ENCODE data around the gene LTBR. TPM values are rescaled to one million over a fixed set of nuclear protein-coding genes. Genes with fewer than 3 reads are reported as not detected.

The LTBR gene
- total and polyA plus RNA-seq, 4 donors = 15.8 to 138 (median 89.0) TPM

- TF ChIP-seq NR2F2 (IDR thresholded peaks at IDR 0.05) = no peak
- no peak for TF ChIP-seq ATF3 (IDR thresholded peaks at IDR 0.05)
- TF ChIP-seq YY1 (IDR thresholded peaks at IDR 0.05) = peak; percentile 85
- TF ChIP-seq FOXA1 (IDR thresholded peaks at IDR 0.05) = no peak
- TF ChIP-seq GABPA (IDR thresholded peaks at IDR 0.05 in 1 of 2, conservative IDR thresholded peaks at IDR 0.05 in 1 of 2) = no peak
- peak; percentile 60 to 62 for TF ChIP-seq RAD21 (IDR thresholded peaks at IDR 0.05)
- TF ChIP-seq FOXA2 (IDR thresholded peaks at IDR 0.05) = no peak
Observed at GRCh38 chr12:6335451-6336078, 48.4 kb upstream of the LTBR start (continued).

DNA sequence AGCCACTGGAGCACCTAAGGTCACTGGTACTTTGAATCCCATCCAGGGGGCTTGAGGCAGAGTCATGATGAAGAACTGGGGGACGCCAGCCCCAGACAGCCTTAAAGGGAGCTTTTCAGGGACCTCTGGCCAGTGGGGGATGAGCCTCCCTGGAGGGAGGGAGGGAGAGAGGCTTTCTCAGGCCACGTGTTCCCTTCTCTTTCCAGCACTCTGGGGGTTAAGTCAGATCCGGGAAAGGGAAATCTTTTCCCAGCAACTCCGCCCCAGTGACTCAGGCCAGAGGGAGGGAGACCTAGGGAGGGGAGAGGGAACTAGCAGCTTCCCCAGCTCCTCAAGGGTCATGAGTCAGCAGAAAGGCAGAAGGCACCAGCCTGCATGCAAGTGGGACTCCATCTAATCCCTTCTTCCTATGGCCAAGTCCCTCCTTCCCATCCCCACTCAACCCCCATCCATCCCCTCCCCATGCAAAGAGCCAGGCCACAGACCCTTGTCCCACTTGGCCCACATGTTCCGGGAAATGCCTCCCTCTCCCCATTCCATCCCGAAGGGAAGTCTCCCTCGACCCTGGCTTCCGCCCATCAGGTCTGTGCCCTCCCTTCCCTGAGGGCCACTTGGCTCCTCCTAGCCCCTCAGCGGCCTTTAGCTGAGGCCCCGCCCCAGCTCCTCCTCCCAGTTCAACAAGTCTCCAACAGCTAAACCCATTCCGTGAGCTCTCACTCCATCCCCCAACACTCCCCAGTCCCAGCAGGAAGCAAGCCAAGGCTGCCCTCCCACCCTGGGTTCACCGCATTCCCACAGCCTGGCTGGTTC lies 47.7 kb upstream of the LTBR start:
- Histone ChIP-seq H3K4me1 (ENCODE audit: control insufficient read depth in 4 of 4, insufficient read depth in 4 of 4, low read length in 3 of 4) (peaks cover 4 to 72% (median 51%) of the 10 kb centered on the region in 4 donors), H3K9ac (ENCODE audit: low read depth in 1 of 2, low read length in 2 of 2) (peak overlapping the region; percentile 74 to 92), H3K4me3 (ENCODE audit: low read depth in 1 of 3, low read length in 3 of 3) (peak overlapping the region; percentile 57 to 99 (median 68)), H3K27ac (ENCODE audit: low read depth in 1 of 2, low read length in 2 of 2) (peak overlapping the region; percentile 98 to 99), H3K9me3 (ENCODE audit: control insufficient read depth in 4 of 4, low read length in 3 of 4) (no peaks in the 10 kb centered on the region), H3K27me3 (ENCODE audit: control insufficient read depth in 4 of 4, insufficient read depth in 4 of 4, low read length in 3 of 4) (no peaks in the 10 kb centered on the region), H3K36me3 (ENCODE audit: control insufficient read depth in 4 of 4, insufficient read depth in 3 of 4, low read depth in 1 of 4, low read length in 3 of 4) (peaks cover 9 to 24% (median 21%) of the 10 kb centered on the region in 4 donors)
- WGBS = under 1% methylated on average over 12 of the region's 12 CpGs
- DNase-seq (ENCODE audit: low spot score) = peak; percentile 76
- peak; percentile 28 to 69 for TF ChIP-seq EGR1 (IDR thresholded peaks at IDR 0.05; ENCODE audit: low read depth in 2 of 2)
- peak; percentile 89 to 94 for TF ChIP-seq JUND (IDR thresholded peaks at IDR 0.05)
- TF ChIP-seq ATF3 (IDR thresholded peaks at IDR 0.05) = peak; percentile 78
- TF ChIP-seq FOXA1 (IDR thresholded peaks at IDR 0.05) = peak; percentile 65
- TF ChIP-seq YY1 (IDR thresholded peaks at IDR 0.05) = peak; percentile 62
- TF ChIP-seq MAX (IDR thresholded peaks at IDR 0.05) = peak; percentile 95
- TF ChIP-seq TAF1 (conservative IDR thresholded peaks at IDR 0.05) = peak; percentile 64
- TF ChIP-seq RXRA (IDR thresholded peaks at IDR 0.05) = peak; percentile 84 to 89
- peak; percentile 96 for TF ChIP-seq NR2F2 (IDR thresholded peaks at IDR 0.05)
- peak; percentile 15 for TF ChIP-seq FOXA2 (IDR thresholded peaks at IDR 0.05)
- peak; percentile 34 to 53 for TF ChIP-seq HNF4A (conservative IDR thresholded peaks at IDR 0.05)
- TF ChIP-seq CTCF (IDR thresholded peaks at IDR 0.05; ENCODE audit: low read depth, low read length, missing input control) = no peak
- TF ChIP-seq GABPA (IDR thresholded peaks at IDR 0.05 in 1 of 2, conservative IDR thresholded peaks at IDR 0.05 in 1 of 2) = peak; percentile 22 to 65
- peak in 1 of 2 donors; percentile 6 for TF ChIP-seq RAD21 (IDR thresholded peaks at IDR 0.05)
- TF ChIP-seq HNF4G (IDR thresholded peaks at IDR 0.05) = peak; percentile 31
- TF ChIP-seq ZBTB33 (IDR thresholded peaks at IDR 0.05) = peak; percentile 32
- TF ChIP-seq SP1 (IDR thresholded peaks at IDR 0.05) = peak; percentile 63
- TF ChIP-seq, protein P1, sequence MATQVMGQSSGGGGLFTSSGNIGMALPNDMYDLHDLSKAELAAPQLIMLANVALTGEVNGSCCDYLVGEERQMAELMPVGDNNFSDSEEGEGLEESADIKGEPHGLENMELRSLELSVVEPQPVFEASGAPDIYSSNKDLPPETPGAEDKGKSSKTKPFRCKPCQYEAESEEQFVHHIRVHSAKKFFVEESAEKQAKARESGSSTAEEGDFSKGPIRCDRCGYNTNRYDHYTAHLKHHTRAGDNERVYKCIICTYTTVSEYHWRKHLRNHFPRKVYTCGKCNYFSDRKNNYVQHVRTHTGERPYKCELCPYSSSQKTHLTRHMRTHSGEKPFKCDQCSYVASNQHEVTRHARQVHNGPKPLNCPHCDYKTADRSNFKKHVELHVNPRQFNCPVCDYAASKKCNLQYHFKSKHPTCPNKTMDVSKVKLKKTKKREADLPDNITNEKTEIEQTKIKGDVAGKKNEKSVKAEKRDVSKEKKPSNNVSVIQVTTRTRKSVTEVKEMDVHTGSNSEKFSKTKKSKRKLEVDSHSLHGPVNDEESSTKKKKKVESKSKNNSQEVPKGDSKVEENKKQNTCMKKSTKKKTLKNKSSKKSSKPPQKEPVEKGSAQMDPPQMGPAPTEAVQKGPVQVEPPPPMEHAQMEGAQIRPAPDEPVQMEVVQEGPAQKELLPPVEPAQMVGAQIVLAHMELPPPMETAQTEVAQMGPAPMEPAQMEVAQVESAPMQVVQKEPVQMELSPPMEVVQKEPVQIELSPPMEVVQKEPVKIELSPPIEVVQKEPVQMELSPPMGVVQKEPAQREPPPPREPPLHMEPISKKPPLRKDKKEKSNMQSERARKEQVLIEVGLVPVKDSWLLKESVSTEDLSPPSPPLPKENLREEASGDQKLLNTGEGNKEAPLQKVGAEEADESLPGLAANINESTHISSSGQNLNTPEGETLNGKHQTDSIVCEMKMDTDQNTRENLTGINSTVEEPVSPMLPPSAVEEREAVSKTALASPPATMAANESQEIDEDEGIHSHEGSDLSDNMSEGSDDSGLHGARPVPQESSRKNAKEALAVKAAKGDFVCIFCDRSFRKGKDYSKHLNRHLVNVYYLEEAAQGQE (IDR thresholded peaks at IDR 0.05) = peak; percentile 76
